Colonic mucosa (tissue), 4 donors: ENCODE data around the gene ZBP1. TPM values are rescaled to one million over a fixed set of nuclear protein-coding genes. Genes with fewer than 3 reads are reported as not detected.
A peak's percentile ranks its signal among the peaks of the same experiment; 100 is the strongest.

ENCODE experiments used
- DNase-seq: peaks from one replicate; pipeline ENCODE4 v3.0.0-alpha.2; 2020
- H3K27ac ChIP-seq: fragments of 200-600 bp; one replicate; pipeline ENCODE4 v1.8.0; 2021
- H3K27me3 ChIP-seq: fragments of 200-600 bp; one replicate; pipeline ENCODE4 v1.8.0; 2021
- H3K36me3 ChIP-seq: fragments of 200-600 bp; one replicate; pipeline ENCODE4 v1.8.0; 2021
- H3K4me1 ChIP-seq: fragments of 200-600 bp; one replicate; pipeline ENCODE4 v1.8.0; 2021; ENCODE audit warnings: mild to moderate bottlenecking
- H3K4me3 ChIP-seq: fragments of 200-600 bp; one replicate; pipeline ENCODE4 v1.8.0; 2021
- H3K9ac ChIP-seq, 2 donors: one replicate each; pipeline ENCODE4 v1.7.0; 2013; ENCODE audit warnings: control low read depth in 2 of 2, low read depth in 2 of 2, low read length in 2 of 2
- H3K9me3 ChIP-seq: fragments of 200-600 bp; one replicate; pipeline ENCODE4 v1.8.0; 2021
- CTCF ChIP-seq: fragments of 200-600 bp; IDR thresholded peaks from one replicate; pipeline ENCODE4 v1.8.0; 2022; ENCODE audit warnings: antibody characterized with exemption, mild to moderate bottlenecking
- intact Hi-C: fragments of 100-400 bp; cut with DNase I; formaldehyde crosslinking; loops from one replicate; pipeline ENCODE4 v1.14.1; 2022
- total RNA-seq, 2 donors: library from RNA; stranded (reverse); fragmentation: NEBNext Ultra II Directional in 1 of 2; extraction: Animal tissue kit (Norgen Biotek cat#: 25700) in 1 of 2; gene quantifications; one replicate each; pipeline ENCODE4 v1.2.1, GENCODE V29; 2021
- donor health status: healthy.
- donor health status: DM: no; HTN: no; CAD: no.
- donor health status: DM: no; HTN: no; CAD: no.

ZBP1 gene
- total RNA-seq, 2 donors from 2014 or later: 2.7 to 3.4 TPM

- Histone ChIP-seq H3K9ac (peak overlapping the region in 1 of 2 donors; percentile 46), H3K4me3 (peak overlapping the region; percentile 22), H3K36me3 (no peaks in the 10 kb centered on the region), H3K27me3 (no peaks in the 10 kb centered on the region), H3K9me3 (no peaks in the 10 kb centered on the region), H3K4me1 (no peaks in the 10 kb centered on the region), H3K27ac (peak overlapping the region; percentile 73)
- intact Hi-C loops: no loop called here
- no peak for DNase-seq
- TF ChIP-seq CTCF: no peak
Measured at GRCh38 chr20:57618764-57619050, 1.5 kb downstream of the ZBP1 start.

GRCh38 chr20:57618091-57618763 lies 2.0 kb downstream of the ZBP1 start:
- H3K27ac ChIP-seq: peak overlapping the region; percentile 73
- H3K9ac ChIP-seq: no peak overlapping the region
- intact Hi-C loops: no loop called here
- no peak for TF ChIP-seq CTCF
- peak overlapping the region; percentile 22 for H3K4me3 ChIP-seq
- no peaks in the 10 kb centered on the region for H3K36me3 ChIP-seq
- no peaks in the 10 kb centered on the region for H3K4me1 ChIP-seq
- peak; percentile 81 for DNase-seq
- no peaks in the 10 kb centered on the region for H3K27me3 ChIP-seq
- no peaks in the 10 kb centered on the region for H3K9me3 ChIP-seq

GRCh38 chr20:57617079-57617795 lies 3.0 kb downstream of the ZBP1 start:
- Histone ChIP-seq H3K36me3 (no peaks in the 10 kb centered on the region), H3K27ac (peak overlapping the region; percentile 73), H3K9me3 (no peaks in the 10 kb centered on the region), H3K4me1 (no peaks in the 10 kb centered on the region), H3K9ac (no peak overlapping the region), H3K4me3 (no peak overlapping the region), H3K27me3 (no peaks in the 10 kb centered on the region)
- no peak for TF ChIP-seq CTCF
- no peak for DNase-seq
- intact Hi-C loops: no loop called here

DNA sequence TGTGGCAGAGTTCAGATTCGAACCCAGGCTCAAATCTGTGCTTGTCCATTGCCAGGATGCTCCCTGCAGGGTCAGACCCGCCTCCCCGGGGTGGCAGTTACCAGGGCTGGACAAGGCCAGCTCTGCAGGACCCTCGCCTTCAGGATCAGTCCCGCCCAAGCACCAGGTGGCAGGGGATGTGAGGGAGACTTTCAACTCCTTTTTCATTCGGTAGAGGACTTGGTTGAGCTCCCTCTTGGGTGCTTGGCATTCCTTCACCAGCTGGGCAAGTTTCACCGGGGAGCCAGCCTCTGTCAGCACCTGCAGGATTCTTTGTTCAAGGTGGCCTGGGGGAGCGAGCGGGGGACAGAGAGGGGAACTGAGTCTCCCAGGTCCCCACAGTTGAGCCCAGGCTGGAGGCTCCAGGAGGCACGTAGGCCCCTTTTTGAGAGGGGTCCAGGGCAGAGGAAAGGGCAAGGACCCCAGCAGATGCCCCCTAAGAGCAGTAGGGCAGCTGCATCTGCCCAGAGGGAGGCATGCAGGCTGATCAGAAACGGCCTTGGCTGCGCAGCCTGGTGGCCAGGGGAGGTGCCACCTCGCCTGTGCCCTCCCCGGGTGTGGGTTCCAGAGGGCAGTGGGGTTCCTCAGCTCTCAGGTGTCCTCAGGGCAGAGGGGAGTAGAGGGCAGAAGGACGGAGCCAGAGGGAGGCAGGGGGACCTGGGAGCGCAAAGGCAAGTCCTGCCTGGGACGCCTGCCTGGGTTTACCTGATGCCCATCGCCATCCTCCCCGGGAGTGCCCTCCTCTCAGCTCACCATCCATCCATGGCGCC lies 3.9 kb downstream of the ZBP1 start:
- no peak overlapping the region for H3K9ac ChIP-seq

More for the DNA sequence above, 3.9 kb downstream of the ZBP1 start:
- Histone ChIP-seq H3K27me3 (no peaks in the 10 kb centered on the region), H3K27ac (no peak overlapping the region), H3K4me1 (no peaks in the 10 kb centered on the region), H3K9me3 (no peaks in the 10 kb centered on the region), H3K36me3 (no peaks in the 10 kb centered on the region), H3K4me3 (no peak overlapping the region)
- TF ChIP-seq CTCF: no peak
- intact Hi-C loops: no loop called here
- peak; percentile 20 for DNase-seq
